Loucy (cell line): ENCODE measurements around the gene CECR2.

Experiments
- EZH2phosphoT487 ChIP-seq: fragments of 200-600 bp; IDR thresholded peaks from 2 replicates; pipeline ENCODE4 v1.6.1; 2018; ENCODE audit warnings: antibody characterized with exemption, mild to moderate bottlenecking, moderate library complexity, borderline replicate concordance
- TF ChIP-seq, protein P1 (sequence below): fragments of 200-600 bp; sonication (generic); conservative IDR thresholded peaks from 2 replicates; pipeline ENCODE4 v1.5.1; 2014; ENCODE audit warnings: mild to moderate bottlenecking, antibody characterized with exemption, low read length

- TF ChIP-seq, protein P1, sequence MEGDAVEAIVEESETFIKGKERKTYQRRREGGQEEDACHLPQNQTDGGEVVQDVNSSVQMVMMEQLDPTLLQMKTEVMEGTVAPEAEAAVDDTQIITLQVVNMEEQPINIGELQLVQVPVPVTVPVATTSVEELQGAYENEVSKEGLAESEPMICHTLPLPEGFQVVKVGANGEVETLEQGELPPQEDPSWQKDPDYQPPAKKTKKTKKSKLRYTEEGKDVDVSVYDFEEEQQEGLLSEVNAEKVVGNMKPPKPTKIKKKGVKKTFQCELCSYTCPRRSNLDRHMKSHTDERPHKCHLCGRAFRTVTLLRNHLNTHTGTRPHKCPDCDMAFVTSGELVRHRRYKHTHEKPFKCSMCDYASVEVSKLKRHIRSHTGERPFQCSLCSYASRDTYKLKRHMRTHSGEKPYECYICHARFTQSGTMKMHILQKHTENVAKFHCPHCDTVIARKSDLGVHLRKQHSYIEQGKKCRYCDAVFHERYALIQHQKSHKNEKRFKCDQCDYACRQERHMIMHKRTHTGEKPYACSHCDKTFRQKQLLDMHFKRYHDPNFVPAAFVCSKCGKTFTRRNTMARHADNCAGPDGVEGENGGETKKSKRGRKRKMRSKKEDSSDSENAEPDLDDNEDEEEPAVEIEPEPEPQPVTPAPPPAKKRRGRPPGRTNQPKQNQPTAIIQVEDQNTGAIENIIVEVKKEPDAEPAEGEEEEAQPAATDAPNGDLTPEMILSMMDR: no peak
- TF ChIP-seq EZH2phosphoT487: no peak
Observed at GRCh38 chr22:17460895-17461294, 91.6 kb downstream of the CECR2 start.
